ENCODE data around the gene ORC5.

DNA sequence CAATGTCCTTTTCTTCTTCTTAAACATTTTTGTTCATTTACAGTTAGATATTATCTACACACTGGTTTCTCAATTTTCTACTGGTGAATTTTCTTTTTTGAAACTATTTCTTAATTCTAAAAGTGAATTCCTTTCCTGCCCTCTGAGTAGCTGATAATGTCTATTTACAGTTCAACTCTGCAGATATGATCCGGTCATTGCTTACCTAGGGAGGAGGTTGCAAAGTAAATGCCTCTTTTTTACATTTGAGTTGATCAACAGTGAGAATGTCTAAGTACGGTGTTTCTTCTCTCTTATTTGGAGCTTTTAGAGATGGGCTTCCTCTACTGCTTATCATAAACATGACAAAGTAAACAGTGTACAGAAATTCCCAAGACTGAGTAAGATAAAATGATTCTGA is 20.6 kb upstream of the ORC5 start:
- TF ChIP-seq POLR2A (IDR thresholded peaks at IDR 0.05; ENCODE audit: low read length) (no peak), GATA1 (IDR thresholded peaks at IDR 0.05; ENCODE audit: low read depth, low read length) (no peak)
